Heart right ventricle (tissue), 16 donors: Measurements from ENCODE around the gene NRXN3. TPM values are rescaled to one million over a fixed set of nuclear protein-coding genes. Genes with fewer than 3 reads are reported as not detected.

Source experiments
- ATAC-seq, 8 donors: fragments of 200-7000 bp; cut with Tn5 transposase; one replicate each; pipeline ENCODE4 v1.9.1; 2020; ENCODE audit warnings: mild to moderate bottlenecking in 8 of 8, moderate library complexity in 8 of 8, moderate number of reproducible peaks in 1 of 8
- DNase-seq, 2 donors: peaks; one replicate each; pipeline ENCODE4 v3.0.0-alpha.2; 2020
- H3K27ac ChIP-seq, 10 donors: fragments of 200-600 bp; sonication (generic) in 2 of 10; one replicate each; pipeline versions ENCODE4 v1.5.0 to v1.8.0; 2020 to 2022; ENCODE audit warnings: mild to moderate bottlenecking in 3 of 10
- H3K27me3 ChIP-seq, 7 donors: fragments of 200-600 bp; one replicate each; pipeline ENCODE4 v1.8.0; 2021 to 2022; ENCODE audit warnings: mild to moderate bottlenecking in 2 of 7
- H3K36me3 ChIP-seq, 9 donors: fragments of 200-600 bp; sonication (generic) in 1 of 9; one replicate each; pipeline versions ENCODE4 v1.5.0 to v1.8.0; 2020 to 2022; ENCODE audit warnings: mild to moderate bottlenecking in 2 of 9
- H3K4me1 ChIP-seq, 9 donors: fragments of 200-600 bp; sonication (generic) in 1 of 9; one replicate each; pipeline versions ENCODE4 v1.5.0 to v1.8.0; 2020 to 2022; ENCODE audit warnings: mild to moderate bottlenecking in 4 of 9
- H3K4me3 ChIP-seq, 10 donors: fragments of 200-600 bp; sonication (generic) in 2 of 10; one replicate each; pipeline versions ENCODE4 v1.5.0 to v1.8.0; 2020 to 2022; ENCODE audit warnings: mild to moderate bottlenecking in 7 of 10, moderate library complexity in 2 of 10
- H3K9me3 ChIP-seq, 11 donors: fragments of 200-600 bp in 10 of 11; sonication (generic) in 2 of 11; one replicate each; pipeline versions ENCODE4 v1.5.0 to v1.8.0; 2013 to 2022; ENCODE audit warnings: mild to moderate bottlenecking in 2 of 11, control low read depth in 1 of 11, moderate library complexity in 1 of 11
- WGBS, 2 donors: extraction: QIAGEN DNeasy Blood & Tissue Kit; methylation state at CpG; one replicate each; pipeline ENCODE4 v1.1.7; 2013; ENCODE audit warnings: inconsistent platforms in 1 of 2; 5-methylcytosine and 5-hydroxymethylcytosine counted together
- intact Hi-C, 10 donors: fragments of 100-400 bp; cut with DNase I; formaldehyde crosslinking; loops; one replicate each; pipeline versions ENCODE4 v1.11.1 to v1.14.2; 2022
- polyA plus RNA-seq, 2 donors: library from polyadenylated mRNA; stranded (reverse); fragments of 200-250 nt; gene quantifications; one replicate each; pipeline ENCODE4 v1.2.3, GENCODE V29; 2013
- total RNA-seq, 10 donors: library from RNA; stranded (reverse); fragmentation: NEBNext Ultra II Directional in 3 of 10; extraction: Animal tissue kit (Norgen Biotek cat#: 25700) in 3 of 10; gene quantifications; one replicate each; pipeline versions ENCODE4 v1.2.1 to v1.2.4, GENCODE V29; 2021 to 2023
- TF ChIP-seq, protein P1 (sequence below), 9 donors: fragments of 200-600 bp; sonication (generic) in 2 of 9; IDR thresholded peaks; one replicate each; pipeline versions ENCODE4 v1.5.0 to v1.8.0; 2021 to 2022; ENCODE audit warnings: antibody characterized with exemption in 9 of 9, mild to moderate bottlenecking in 5 of 9, moderate library complexity in 1 of 9
- donor health status: Arrhythmogenic right ventricular cardiomyopathy.
- donor health status: ischemic (EF 13 %, LVEDD 7.1; RV severe dilation, severe dysfunction).
- donor health status: healthy with polysubstance abuse.
- donor health status: DM: no; HTN: yes; CAD: no.
- donor health status: DM: no; HTN: no; CAD: no.
- donor health status: ischemic (EF 25% LVEDD 6.9; RV normal size, moderate dysfunction).
- donor health status: ischemic (EF 25% LVEDD 5.7; RV mildly dilated, moderate dysfunction).
- donor health status: healthy.
- donor health status: DM: yes; HTN: yes; CAD: no.
- donor health status: Ischemic cardiomyopathy.
- donor health status: ischemic (EF 35%, LVEDD 5.7; RV mildly dilated, moderate dysfunction).
- donor health status: nonischemic (EF 11% LVEDD 7.7; RV severe dilation, severe dysfunction).
- donor health status: DM: yes; HTN: yes; CAD: no.
- donor health status: PGD.
- donor health status: ischemic (EF 29% LVEDD 5.4; RV normal size, mild dysfunction).
- donor health status: nonischemic (EF 23%, LVEDD 6.1; RV moderate dilation, normal function).

The NRXN3 gene
- total and polyA plus RNA-seq, 12 donors: 0.23 to 1.8 (median 0.87) TPM

DNA sequence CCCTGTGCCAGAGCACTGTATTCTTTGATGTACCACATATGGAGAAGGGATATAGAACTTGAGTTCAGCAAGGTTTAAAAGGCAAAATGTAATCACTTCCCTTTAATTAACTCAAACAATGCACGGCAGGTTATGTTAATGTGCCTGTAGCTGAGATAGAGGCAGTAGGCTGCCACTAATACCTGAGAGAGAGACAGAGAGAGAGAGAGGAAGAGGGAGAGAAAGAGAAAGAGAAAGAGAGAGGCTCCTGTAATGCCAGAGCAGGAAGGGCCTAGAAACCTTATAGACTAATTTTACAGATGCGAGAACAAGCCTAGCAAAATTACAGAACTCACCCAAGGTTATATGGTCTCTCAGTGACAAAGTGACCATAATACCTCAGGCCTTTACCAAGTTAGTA is 679.8 kb downstream of the NRXN3 start:
- Histone ChIP-seq H3K27ac (no peak overlapping the region), H3K36me3 (no peaks in the 10 kb centered on the region), H3K9me3 (no peaks in the 10 kb centered on the region), H3K4me1 (no peaks in the 10 kb centered on the region), H3K4me3 (no peak overlapping the region), H3K27me3 (peaks cover 0 to 5% (median 0%) of the 10 kb centered on the region in 7 donors)
- TF ChIP-seq, protein P1, sequence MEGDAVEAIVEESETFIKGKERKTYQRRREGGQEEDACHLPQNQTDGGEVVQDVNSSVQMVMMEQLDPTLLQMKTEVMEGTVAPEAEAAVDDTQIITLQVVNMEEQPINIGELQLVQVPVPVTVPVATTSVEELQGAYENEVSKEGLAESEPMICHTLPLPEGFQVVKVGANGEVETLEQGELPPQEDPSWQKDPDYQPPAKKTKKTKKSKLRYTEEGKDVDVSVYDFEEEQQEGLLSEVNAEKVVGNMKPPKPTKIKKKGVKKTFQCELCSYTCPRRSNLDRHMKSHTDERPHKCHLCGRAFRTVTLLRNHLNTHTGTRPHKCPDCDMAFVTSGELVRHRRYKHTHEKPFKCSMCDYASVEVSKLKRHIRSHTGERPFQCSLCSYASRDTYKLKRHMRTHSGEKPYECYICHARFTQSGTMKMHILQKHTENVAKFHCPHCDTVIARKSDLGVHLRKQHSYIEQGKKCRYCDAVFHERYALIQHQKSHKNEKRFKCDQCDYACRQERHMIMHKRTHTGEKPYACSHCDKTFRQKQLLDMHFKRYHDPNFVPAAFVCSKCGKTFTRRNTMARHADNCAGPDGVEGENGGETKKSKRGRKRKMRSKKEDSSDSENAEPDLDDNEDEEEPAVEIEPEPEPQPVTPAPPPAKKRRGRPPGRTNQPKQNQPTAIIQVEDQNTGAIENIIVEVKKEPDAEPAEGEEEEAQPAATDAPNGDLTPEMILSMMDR (IDR thresholded peaks at IDR 0.05): no peak
- no peak for ATAC-seq
- 67 to 70% methylated on average over 2 of the region's 2 CpGs for WGBS, 2 donors
- no peak for DNase-seq
- intact Hi-C loops: no loop called here

DNA sequence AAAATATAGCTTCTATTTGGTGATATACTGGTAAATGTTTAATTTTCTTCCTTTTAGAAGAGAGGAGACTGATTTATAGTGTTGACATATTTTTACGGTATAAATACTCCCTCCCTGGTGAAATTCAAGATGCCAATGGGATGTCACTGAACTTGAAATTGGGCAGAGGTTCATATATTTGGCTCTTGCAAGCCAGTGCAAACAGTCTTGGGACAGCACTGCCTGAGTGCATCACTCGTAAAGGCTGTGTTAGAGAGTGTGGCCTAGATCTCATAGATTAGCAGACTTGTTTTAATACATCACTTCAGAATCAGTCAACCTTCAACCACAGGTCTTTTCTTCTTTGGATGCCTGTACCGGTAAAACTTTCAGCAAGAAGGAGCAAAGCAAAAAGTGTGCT is 681.0 kb downstream of the NRXN3 start:
- Histone ChIP-seq H3K27ac (no peak overlapping the region), H3K4me1 (no peaks in the 10 kb centered on the region), H3K36me3 (no peaks in the 10 kb centered on the region), H3K4me3 (no peak overlapping the region), H3K9me3 (no peaks in the 10 kb centered on the region), H3K27me3 (peaks cover 0 to 5% (median 0%) of the 10 kb centered on the region in 7 donors)
- intact Hi-C loops: no loop called here
- TF ChIP-seq, protein P1 (IDR thresholded peaks at IDR 0.05): no peak
- no peak for ATAC-seq
- 61 to 68% methylated on average over 3 of the region's 3 CpGs for WGBS, 2 donors
- DNase-seq: no peak

DNA sequence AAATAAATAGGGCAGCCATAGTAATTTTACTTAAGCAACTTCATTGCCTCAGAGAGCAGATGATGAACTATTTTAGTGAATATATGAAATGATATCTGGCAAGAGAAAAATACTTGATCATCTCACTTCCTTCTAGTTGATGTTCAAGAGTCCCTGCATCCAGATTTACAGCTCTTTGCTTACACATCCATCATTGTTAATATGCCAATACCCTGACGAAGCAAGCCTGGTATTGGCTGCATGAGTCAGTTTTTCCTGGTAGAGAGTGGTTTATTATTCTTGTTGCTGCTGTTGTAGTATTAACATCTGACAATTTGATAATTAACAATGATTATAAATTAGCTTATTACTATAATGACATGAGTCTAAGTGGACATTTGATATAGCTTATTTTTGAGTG is 681.9 kb downstream of the NRXN3 start:
- ATAC-seq: no peak

DNA sequence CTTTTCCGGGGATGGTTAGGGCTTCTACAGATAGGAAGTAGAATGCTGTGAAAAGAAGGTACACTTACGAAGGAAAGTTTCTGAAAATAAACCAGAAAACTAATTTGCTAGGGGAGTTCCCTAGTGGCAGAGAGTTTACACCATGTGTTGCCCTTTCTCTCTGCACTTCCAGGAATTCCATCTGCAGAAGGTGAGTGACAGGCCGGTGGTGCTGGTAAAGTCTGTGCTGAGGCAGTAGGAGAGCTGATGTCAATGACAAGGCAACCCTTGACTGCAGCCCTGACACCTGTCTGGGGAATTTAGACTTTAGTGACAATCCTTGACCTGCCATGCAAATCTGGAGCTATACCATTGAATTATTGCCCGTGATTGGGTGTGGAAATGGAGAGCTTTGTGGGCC is 687.8 kb downstream of the NRXN3 start:
- intact Hi-C loops: no loop called here
- WGBS, 2 donors: 53% methylated on average over 4 of the region's 4 CpGs

More for the DNA sequence above, 681.9 kb downstream of the NRXN3 start:
- DNase-seq: no peak
- 47 to 56% methylated on average over 1 of the region's 1 CpG for whole genome bisulfite sequencing, 2 donors
- TF ChIP-seq, protein P1 (IDR thresholded peaks at IDR 0.05): no peak
- intact Hi-C loops: no loop called here
- Histone ChIP-seq H3K4me3 (no peak overlapping the region), H3K27me3 (peaks cover 0 to 5% (median 0%) of the 10 kb centered on the region in 7 donors), H3K36me3 (no peaks in the 10 kb centered on the region), H3K27ac (no peak overlapping the region), H3K4me1 (no peaks in the 10 kb centered on the region), H3K9me3 (no peaks in the 10 kb centered on the region)

More for the DNA sequence above, 687.8 kb downstream of the NRXN3 start:
- Histone ChIP-seq H3K9me3 (peaks cover 0 to 3% (median 0%) of the 10 kb centered on the region in 11 donors), H3K27me3 (peaks cover 0 to 5% (median 0%) of the 10 kb centered on the region in 7 donors), H3K4me3 (no peak overlapping the region), H3K36me3 (no peaks in the 10 kb centered on the region), H3K27ac (no peak overlapping the region), H3K4me1 (no peaks in the 10 kb centered on the region)
- TF ChIP-seq, protein P1 (IDR thresholded peaks at IDR 0.05): no peak
- DNase-seq (no peak), ATAC-seq (no peak)
